ENCODE measurements around the gene DENND1B. TPM values are rescaled to one million over a fixed set of nuclear protein-coding genes. Genes with fewer than 3 reads are reported as not detected.
A peak's percentile ranks its signal among the peaks of the same experiment; 100 is the strongest.

DENND1B gene
- total and polyA plus RNA-seq, 4 donors = 1.7 to 13.7 (median 7.9) TPM

DNA sequence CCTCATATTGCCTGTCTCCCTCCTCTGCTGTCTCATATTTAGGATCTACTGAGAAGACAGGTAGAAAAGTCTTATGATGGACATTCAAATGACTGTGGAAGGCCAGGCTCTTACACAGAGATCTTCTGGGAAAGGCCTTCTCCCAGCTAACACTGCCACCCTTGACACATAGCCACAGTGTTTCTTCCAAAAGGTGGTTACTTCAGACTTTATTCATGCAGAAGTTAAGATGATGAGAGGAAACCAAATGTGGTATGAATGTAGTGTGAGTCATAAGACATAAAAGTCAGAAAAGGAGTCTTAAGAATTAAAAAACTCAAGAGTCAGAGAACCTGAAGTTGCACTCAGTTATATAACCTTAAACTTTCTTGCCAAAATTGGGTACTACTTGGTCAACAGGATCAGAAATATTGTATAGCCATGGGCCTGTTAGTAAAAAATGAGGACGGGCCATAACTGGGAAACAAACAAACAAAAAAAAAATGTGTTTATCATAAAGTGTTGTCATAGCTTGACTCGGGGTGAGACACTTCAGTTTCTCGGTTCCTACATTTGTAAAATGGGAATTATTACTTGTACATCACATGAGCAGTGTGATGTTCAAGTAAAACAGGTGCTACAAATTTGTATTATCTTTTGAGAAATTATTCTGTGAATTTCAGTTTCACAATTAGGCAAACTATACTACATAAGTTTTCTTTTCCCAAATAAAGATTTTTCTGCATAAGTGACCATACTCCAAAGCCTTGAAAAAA, 1.2 kb upstream of the DENND1B start (continued):
- TF ChIP-seq, protein P1, sequence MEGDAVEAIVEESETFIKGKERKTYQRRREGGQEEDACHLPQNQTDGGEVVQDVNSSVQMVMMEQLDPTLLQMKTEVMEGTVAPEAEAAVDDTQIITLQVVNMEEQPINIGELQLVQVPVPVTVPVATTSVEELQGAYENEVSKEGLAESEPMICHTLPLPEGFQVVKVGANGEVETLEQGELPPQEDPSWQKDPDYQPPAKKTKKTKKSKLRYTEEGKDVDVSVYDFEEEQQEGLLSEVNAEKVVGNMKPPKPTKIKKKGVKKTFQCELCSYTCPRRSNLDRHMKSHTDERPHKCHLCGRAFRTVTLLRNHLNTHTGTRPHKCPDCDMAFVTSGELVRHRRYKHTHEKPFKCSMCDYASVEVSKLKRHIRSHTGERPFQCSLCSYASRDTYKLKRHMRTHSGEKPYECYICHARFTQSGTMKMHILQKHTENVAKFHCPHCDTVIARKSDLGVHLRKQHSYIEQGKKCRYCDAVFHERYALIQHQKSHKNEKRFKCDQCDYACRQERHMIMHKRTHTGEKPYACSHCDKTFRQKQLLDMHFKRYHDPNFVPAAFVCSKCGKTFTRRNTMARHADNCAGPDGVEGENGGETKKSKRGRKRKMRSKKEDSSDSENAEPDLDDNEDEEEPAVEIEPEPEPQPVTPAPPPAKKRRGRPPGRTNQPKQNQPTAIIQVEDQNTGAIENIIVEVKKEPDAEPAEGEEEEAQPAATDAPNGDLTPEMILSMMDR (IDR thresholded peaks at IDR 0.05; ENCODE audit: low read depth, low read length, missing input control) = no peak
- no peak for TF ChIP-seq GABPA (IDR thresholded peaks at IDR 0.05 in 1 of 2, conservative IDR thresholded peaks at IDR 0.05 in 1 of 2)
- TF ChIP-seq, protein P2, sequence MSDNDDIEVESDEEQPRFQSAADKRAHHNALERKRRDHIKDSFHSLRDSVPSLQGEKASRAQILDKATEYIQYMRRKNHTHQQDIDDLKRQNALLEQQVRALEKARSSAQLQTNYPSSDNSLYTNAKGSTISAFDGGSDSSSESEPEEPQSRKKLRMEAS (IDR thresholded peaks at IDR 0.05) = no peak

DNA sequence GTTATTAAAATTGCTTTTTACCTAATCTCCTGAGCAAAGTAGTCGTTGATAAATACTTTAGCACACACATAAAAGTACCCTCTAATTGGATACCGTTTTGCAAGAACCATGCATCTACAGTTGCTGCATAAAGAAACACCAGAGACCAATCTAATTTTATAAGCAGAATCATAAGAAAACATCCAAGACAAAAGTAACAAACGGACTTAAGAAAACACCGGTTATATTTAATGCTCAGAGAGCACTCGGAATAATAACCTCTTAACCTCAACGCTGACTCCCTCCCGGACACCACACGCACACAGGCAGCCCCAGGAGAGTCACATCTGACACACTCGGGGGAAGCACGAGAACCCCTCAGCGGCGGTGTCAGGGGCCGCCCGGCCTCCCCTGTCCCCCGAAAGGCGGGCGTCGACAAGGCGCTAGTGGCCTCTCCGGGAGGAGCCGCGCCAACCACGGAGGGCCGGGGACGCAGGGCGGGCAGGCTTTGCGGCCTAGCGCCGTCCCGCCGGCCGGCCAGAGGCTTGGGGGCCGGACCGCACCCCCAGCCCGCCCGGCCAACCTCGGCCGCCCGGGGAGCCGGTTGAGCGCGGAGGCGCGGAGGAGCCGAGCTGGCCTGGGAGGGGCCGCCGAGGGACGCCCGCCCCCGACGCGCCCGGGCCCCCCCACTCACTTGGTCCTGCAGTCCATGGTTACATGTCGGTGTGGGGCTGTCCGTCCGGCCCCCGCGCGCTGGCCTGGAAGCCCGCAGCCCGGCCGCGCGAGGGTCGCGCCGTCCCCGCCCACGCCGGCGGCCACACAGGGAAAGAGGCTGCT, 606 bp downstream of the DENND1B start:
- H3K27me3 ChIP-seq (ENCODE audit: control insufficient read depth in 4 of 4, insufficient read depth in 4 of 4, low read length in 3 of 4) = no peaks in the 10 kb centered on the region
- peak overlapping the region; percentile 72 to 85 for H3K9ac ChIP-seq (ENCODE audit: low read depth in 1 of 2, low read length in 2 of 2)
- H3K9me3 ChIP-seq (ENCODE audit: control insufficient read depth in 4 of 4, low read length in 3 of 4) = no peaks in the 10 kb centered on the region
- DNase-seq (ENCODE audit: low spot score) = peak; percentile 70
- H3K27ac ChIP-seq (ENCODE audit: low read depth in 1 of 2, low read length in 2 of 2) = peak overlapping the region; percentile 68 to 92
- peak overlapping the region; percentile 70 to 89 (median 70) for H3K4me3 ChIP-seq (ENCODE audit: low read depth in 1 of 3, low read length in 3 of 3)
- peaks cover 0 to 1% (median 0%) of the 10 kb centered on the region in 4 donors for H3K36me3 ChIP-seq (ENCODE audit: control insufficient read depth in 4 of 4, insufficient read depth in 3 of 4, low read depth in 1 of 4, low read length in 3 of 4)
- TF ChIP-seq HNF4A (conservative IDR thresholded peaks at IDR 0.05) (no peak), YY1 (IDR thresholded peaks at IDR 0.05) (no peak)
- WGBS = under 1% methylated on average over 71 of the region's 71 CpGs
- H3K4me1 ChIP-seq (ENCODE audit: control insufficient read depth in 4 of 4, insufficient read depth in 4 of 4, low read length in 3 of 4) = peaks cover 0 to 29% (median 11%) of the 10 kb centered on the region in 4 donors

DNA sequence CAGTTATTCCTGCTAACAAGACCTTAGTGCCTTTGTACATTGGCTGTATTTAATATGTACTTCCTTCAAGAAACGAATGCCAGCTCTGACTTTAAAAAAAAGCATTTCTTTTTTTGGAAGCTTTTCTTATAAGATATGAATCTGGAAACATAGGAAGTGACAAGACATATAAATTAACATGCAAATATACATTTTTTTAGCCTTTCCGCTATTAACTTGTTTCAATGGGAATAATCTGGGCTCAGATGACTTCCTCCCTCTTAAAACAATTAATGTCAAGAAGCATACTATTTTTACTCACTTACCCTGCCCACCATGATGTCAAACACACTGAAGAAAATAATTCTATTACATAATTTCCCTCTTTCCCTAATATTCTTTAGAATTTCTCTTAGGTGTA, 1.4 kb downstream of the DENND1B start:
- WGBS = 40% methylated on average over 2 of the region's 2 CpGs
- Histone ChIP-seq H3K27me3 (ENCODE audit: control insufficient read depth in 4 of 4, insufficient read depth in 4 of 4, low read length in 3 of 4) (no peaks in the 10 kb centered on the region), H3K36me3 (ENCODE audit: control insufficient read depth in 4 of 4, insufficient read depth in 3 of 4, low read depth in 1 of 4, low read length in 3 of 4) (peaks cover 0 to 1% (median 0%) of the 10 kb centered on the region in 4 donors), H3K27ac (ENCODE audit: low read depth in 1 of 2, low read length in 2 of 2) (no peak overlapping the region), H3K9me3 (ENCODE audit: control insufficient read depth in 4 of 4, low read length in 3 of 4) (no peaks in the 10 kb centered on the region), H3K4me1 (ENCODE audit: control insufficient read depth in 4 of 4, insufficient read depth in 4 of 4, low read length in 3 of 4) (peaks cover 0 to 33% (median 16%) of the 10 kb centered on the region in 4 donors), H3K4me3 (ENCODE audit: low read depth in 1 of 3, low read length in 3 of 3) (no peak overlapping the region), H3K9ac (ENCODE audit: low read depth in 1 of 2, low read length in 2 of 2) (peak overlapping the region in 1 of 2 donors; percentile 85)
- DNase-seq (ENCODE audit: low spot score) = no peak
- TF ChIP-seq HNF4A (conservative IDR thresholded peaks at IDR 0.05) (no peak), RAD21 (IDR thresholded peaks at IDR 0.05) (no peak), HNF4G (IDR thresholded peaks at IDR 0.05) (no peak), RXRA (IDR thresholded peaks at IDR 0.05) (no peak), JUND (IDR thresholded peaks at IDR 0.05) (no peak), TAF1 (conservative IDR thresholded peaks at IDR 0.05) (no peak), NR2F2 (IDR thresholded peaks at IDR 0.05) (no peak), FOXA2 (IDR thresholded peaks at IDR 0.05) (no peak), FOXA1 (IDR thresholded peaks at IDR 0.05) (no peak), SP1 (IDR thresholded peaks at IDR 0.05) (no peak), GABPA (IDR thresholded peaks at IDR 0.05 in 1 of 2, conservative IDR thresholded peaks at IDR 0.05 in 1 of 2) (no peak), EGR1 (IDR thresholded peaks at IDR 0.05; ENCODE audit: low read depth in 2 of 2) (no peak), YY1 (IDR thresholded peaks at IDR 0.05) (no peak)
- TF ChIP-seq, protein P3, sequence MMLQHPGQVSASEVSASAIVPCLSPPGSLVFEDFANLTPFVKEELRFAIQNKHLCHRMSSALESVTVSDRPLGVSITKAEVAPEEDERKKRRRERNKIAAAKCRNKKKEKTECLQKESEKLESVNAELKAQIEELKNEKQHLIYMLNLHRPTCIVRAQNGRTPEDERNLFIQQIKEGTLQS (IDR thresholded peaks at IDR 0.05) = no peak
- TF ChIP-seq, protein P4, sequence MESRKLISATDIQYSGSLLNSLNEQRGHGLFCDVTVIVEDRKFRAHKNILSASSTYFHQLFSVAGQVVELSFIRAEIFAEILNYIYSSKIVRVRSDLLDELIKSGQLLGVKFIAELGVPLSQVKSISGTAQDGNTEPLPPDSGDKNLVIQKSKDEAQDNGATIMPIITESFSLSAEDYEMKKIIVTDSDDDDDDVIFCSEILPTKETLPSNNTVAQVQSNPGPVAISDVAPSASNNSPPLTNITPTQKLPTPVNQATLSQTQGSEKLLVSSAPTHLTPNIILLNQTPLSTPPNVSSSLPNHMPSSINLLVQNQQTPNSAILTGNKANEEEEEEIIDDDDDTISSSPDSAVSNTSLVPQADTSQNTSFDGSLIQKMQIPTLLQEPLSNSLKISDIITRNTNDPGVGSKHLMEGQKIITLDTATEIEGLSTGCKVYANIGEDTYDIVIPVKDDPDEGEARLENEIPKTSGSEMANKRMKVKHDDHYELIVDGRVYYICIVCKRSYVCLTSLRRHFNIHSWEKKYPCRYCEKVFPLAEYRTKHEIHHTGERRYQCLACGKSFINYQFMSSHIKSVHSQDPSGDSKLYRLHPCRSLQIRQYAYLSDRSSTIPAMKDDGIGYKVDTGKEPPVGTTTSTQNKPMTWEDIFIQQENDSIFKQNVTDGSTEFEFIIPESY (IDR thresholded peaks at IDR 0.05) = no peak
- TF ChIP-seq, protein P5, sequence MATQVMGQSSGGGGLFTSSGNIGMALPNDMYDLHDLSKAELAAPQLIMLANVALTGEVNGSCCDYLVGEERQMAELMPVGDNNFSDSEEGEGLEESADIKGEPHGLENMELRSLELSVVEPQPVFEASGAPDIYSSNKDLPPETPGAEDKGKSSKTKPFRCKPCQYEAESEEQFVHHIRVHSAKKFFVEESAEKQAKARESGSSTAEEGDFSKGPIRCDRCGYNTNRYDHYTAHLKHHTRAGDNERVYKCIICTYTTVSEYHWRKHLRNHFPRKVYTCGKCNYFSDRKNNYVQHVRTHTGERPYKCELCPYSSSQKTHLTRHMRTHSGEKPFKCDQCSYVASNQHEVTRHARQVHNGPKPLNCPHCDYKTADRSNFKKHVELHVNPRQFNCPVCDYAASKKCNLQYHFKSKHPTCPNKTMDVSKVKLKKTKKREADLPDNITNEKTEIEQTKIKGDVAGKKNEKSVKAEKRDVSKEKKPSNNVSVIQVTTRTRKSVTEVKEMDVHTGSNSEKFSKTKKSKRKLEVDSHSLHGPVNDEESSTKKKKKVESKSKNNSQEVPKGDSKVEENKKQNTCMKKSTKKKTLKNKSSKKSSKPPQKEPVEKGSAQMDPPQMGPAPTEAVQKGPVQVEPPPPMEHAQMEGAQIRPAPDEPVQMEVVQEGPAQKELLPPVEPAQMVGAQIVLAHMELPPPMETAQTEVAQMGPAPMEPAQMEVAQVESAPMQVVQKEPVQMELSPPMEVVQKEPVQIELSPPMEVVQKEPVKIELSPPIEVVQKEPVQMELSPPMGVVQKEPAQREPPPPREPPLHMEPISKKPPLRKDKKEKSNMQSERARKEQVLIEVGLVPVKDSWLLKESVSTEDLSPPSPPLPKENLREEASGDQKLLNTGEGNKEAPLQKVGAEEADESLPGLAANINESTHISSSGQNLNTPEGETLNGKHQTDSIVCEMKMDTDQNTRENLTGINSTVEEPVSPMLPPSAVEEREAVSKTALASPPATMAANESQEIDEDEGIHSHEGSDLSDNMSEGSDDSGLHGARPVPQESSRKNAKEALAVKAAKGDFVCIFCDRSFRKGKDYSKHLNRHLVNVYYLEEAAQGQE (IDR thresholded peaks at IDR 0.05) = no peak
- TF ChIP-seq, protein P2 (IDR thresholded peaks at IDR 0.05) = no peak

All from liver (tissue), 9 donors.